NB4 (cell line): ENCODE data around the gene ESRRG.

Experiments
- MYC ChIP-seq: IDR thresholded peaks from 2 replicates; pipeline ENCODE4 v1.6.1; 2011; ENCODE audit warnings: low read depth, low read length
- TF ChIP-seq, protein P1 (sequence below): IDR thresholded peaks from one replicate; pipeline ENCODE4 v1.5.1; 2012; ENCODE audit warnings: low read depth, low read length

DNA sequence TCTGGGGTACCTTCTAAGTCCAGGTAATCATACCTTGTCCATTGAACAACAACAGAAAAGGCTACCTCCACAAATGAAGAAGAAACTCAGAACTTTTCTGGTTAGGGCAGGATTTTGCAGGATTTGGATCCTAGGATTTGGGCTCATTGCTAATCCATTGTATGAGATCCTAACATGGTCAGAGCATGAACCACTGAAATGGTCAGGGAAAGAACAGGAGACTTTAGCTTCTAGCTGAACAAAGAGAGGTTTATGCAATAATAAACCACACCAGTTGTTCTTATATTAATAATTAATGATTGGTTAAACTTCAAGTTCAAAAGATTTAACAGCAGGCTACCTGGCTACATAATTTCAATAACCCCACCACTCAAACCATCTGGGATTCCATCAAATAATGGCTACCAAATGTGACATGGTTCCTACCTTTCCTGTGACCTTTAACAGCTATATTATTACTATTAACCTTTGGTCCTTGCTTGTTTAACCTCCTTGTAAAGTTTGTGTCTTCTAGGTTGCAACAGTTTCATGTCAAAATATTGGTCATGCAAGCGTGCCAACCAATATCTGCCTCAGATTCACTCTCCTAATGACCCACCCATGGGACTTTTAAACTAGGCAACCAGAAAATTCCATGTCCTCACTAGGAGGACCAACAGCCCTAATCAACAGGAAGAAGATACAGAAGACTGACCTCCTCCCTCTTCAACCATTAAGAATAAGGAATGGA lies 239.4 kb downstream of the ESRRG start:
- TF ChIP-seq, protein P1, sequence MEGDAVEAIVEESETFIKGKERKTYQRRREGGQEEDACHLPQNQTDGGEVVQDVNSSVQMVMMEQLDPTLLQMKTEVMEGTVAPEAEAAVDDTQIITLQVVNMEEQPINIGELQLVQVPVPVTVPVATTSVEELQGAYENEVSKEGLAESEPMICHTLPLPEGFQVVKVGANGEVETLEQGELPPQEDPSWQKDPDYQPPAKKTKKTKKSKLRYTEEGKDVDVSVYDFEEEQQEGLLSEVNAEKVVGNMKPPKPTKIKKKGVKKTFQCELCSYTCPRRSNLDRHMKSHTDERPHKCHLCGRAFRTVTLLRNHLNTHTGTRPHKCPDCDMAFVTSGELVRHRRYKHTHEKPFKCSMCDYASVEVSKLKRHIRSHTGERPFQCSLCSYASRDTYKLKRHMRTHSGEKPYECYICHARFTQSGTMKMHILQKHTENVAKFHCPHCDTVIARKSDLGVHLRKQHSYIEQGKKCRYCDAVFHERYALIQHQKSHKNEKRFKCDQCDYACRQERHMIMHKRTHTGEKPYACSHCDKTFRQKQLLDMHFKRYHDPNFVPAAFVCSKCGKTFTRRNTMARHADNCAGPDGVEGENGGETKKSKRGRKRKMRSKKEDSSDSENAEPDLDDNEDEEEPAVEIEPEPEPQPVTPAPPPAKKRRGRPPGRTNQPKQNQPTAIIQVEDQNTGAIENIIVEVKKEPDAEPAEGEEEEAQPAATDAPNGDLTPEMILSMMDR = no peak
- TF ChIP-seq MYC = no peak
